ENCODE measurements around the gene DNAJC6. TPM values are rescaled to one million over a fixed set of nuclear protein-coding genes. Genes with fewer than 3 reads are reported as not detected.

The DNAJC6 gene
- total and polyA plus RNA-seq, 8 donors: 0.46 to 4.3 (median 1.9) TPM

GRCh38 chr1:65398083-65398482, 88.7 kb downstream of the DNAJC6 start:
- WGBS, 2 donors: 98 to 100% methylated on average over 1 of the region's 1 CpG
- FAIRE-seq: no peak

GRCh38 chr1:65399003-65399402, 89.7 kb downstream of the DNAJC6 start:
- no peak for TF ChIP-seq CTCF (IDR thresholded peaks at IDR 0.05)
- Histone ChIP-seq H3K36me3 (no peaks in the 10 kb centered on the region), H3K9me3 (no peaks in the 10 kb centered on the region), H3K27ac (no peak overlapping the region), H3K4me1 (no peaks in the 10 kb centered on the region), H3K4me3 (no peak overlapping the region), H3K27me3 (no peaks in the 10 kb centered on the region)
- no peak for DNase-seq
- intact Hi-C loops (cut with DNase I): no loop called here
- no peak for FAIRE-seq
- WGBS, 2 donors: 84 to 89% methylated on average over 1 of the region's 1 CpG
- ATAC-seq: no peak

More at GRCh38 chr1:65398083-65398482, 88.7 kb downstream of the DNAJC6 start:
- Histone ChIP-seq H3K36me3 (no peaks in the 10 kb centered on the region), H3K4me1 (no peaks in the 10 kb centered on the region), H3K27ac (no peak overlapping the region), H3K9me3 (no peaks in the 10 kb centered on the region), H3K27me3 (no peaks in the 10 kb centered on the region), H3K4me3 (no peak overlapping the region)
- no peak for ATAC-seq
- intact Hi-C loops (cut with DNase I): no loop called here
- TF ChIP-seq CTCF (IDR thresholded peaks at IDR 0.05): no peak
- DNase-seq: no peak

- no peaks in the 10 kb centered on the region for H3K9me3 ChIP-seq
- no peak overlapping the region for H3K4me3 ChIP-seq
- no peak for ATAC-seq
- 76 to 81% methylated on average over 3 of the region's 3 CpGs for WGBS, 2 donors
- intact Hi-C loops (cut with DNase I): no loop called here
- FAIRE-seq: no peak
- H3K27ac ChIP-seq: no peak overlapping the region
- no peaks in the 10 kb centered on the region for H3K27me3 ChIP-seq
- no peaks in the 10 kb centered on the region for H3K36me3 ChIP-seq
- no peak for TF ChIP-seq CTCF (IDR thresholded peaks at IDR 0.05)
- H3K4me1 ChIP-seq: no peaks in the 10 kb centered on the region
- DNase-seq: no peak
Observed at GRCh38 chr1:65401612-65402011, 92.3 kb downstream of the DNAJC6 start.

GRCh38 chr1:65404941-65405340, 95.6 kb downstream of the DNAJC6 start:
- ATAC-seq (no peak), FAIRE-seq (no peak), DNase-seq (no peak)
- H3K4me3 ChIP-seq: no peak overlapping the region
- intact Hi-C loops (cut with DNase I): no loop called here
- H3K36me3 ChIP-seq: no peaks in the 10 kb centered on the region
- H3K9me3 ChIP-seq: no peaks in the 10 kb centered on the region
- no peaks in the 10 kb centered on the region for H3K4me1 ChIP-seq
- no peak for TF ChIP-seq CTCF (IDR thresholded peaks at IDR 0.05)
- no peaks in the 10 kb centered on the region for H3K27me3 ChIP-seq
- H3K27ac ChIP-seq: no peak overlapping the region

- ATAC-seq: no peak
- no peaks in the 10 kb centered on the region for H3K36me3 ChIP-seq
- no peak overlapping the region for H3K27ac ChIP-seq
- no peak for FAIRE-seq
- DNase-seq: no peak
- H3K4me3 ChIP-seq: no peak overlapping the region
- no peaks in the 10 kb centered on the region for H3K27me3 ChIP-seq
- no peaks in the 10 kb centered on the region for H3K9me3 ChIP-seq
- WGBS, 2 donors: 76 to 82% methylated on average over 2 of the region's 2 CpGs
- no peak for TF ChIP-seq CTCF (IDR thresholded peaks at IDR 0.05)
- no peaks in the 10 kb centered on the region for H3K4me1 ChIP-seq
- intact Hi-C loops (cut with DNase I): no loop called here
Observed at GRCh38 chr1:65407877-65408276, 98.5 kb downstream of the DNAJC6 start.

All from pancreas (tissue), 10 donors.